ENCODE measurements around the gene ARPC2. TPM values are rescaled to one million over a fixed set of nuclear protein-coding genes. Genes with fewer than 3 reads are reported as not detected.

The ARPC2 gene
- total RNA-seq, 4 donors from 2014 or later, result 210 to 284 (median 246) TPM

DNA sequence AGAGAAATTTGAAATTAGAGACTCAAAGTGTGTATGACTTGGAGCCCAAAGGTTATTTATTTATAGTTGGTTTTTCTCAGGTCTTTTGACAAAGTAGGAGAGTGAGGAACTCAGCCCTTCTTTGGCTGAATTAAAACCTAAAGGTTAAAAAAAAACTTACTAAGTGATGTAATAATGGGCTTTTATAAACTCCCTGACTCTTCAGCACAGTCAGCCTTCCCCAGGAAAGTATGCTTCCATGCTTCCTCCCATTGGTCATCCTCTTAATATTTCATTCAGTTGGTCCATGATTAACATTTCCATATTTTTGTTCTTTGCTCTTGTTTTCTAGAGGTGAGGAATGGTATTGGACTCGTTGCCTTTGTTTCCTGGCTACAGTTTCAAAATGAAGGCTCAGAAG lies 7.2 kb downstream of the ARPC2 start:
- Histone ChIP-seq H3K36me3 (peaks cover 0 to 50% (median 0%) of the 10 kb centered on the region in 3 donors), H3K4me1 (peaks cover 0 to 65% (median 37%) of the 10 kb centered on the region in 4 donors)
- TF ChIP-seq POLR2A (IDR thresholded peaks at IDR 0.05), result no peak
- TF ChIP-seq, protein P1, sequence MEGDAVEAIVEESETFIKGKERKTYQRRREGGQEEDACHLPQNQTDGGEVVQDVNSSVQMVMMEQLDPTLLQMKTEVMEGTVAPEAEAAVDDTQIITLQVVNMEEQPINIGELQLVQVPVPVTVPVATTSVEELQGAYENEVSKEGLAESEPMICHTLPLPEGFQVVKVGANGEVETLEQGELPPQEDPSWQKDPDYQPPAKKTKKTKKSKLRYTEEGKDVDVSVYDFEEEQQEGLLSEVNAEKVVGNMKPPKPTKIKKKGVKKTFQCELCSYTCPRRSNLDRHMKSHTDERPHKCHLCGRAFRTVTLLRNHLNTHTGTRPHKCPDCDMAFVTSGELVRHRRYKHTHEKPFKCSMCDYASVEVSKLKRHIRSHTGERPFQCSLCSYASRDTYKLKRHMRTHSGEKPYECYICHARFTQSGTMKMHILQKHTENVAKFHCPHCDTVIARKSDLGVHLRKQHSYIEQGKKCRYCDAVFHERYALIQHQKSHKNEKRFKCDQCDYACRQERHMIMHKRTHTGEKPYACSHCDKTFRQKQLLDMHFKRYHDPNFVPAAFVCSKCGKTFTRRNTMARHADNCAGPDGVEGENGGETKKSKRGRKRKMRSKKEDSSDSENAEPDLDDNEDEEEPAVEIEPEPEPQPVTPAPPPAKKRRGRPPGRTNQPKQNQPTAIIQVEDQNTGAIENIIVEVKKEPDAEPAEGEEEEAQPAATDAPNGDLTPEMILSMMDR (IDR thresholded peaks at IDR 0.05), result no peak

DNA sequence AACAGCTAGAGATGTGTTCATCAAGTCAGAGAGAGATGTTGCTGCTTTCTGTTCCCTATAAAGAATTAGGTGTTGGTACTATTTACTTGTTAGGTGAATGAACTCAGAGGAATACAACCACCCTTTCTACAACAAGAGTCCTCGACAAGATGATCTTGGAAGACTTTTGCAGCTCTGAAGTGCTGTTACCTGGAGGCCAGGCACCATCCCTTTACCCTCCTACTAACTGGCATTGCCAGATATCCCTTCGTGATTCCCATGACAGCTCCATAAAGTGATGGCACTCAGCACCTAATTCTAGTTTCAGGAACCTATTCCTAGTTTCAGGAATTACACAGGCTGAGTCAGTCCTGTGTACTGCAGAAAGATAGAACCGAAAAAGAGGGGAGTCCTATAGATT lies 9.9 kb downstream of the ARPC2 start:
- Histone ChIP-seq H3K36me3 (peaks cover 0 to 56% (median 0%) of the 10 kb centered on the region in 3 donors), H3K27ac (no peak overlapping the region), H3K27me3 (no peaks in the 10 kb centered on the region), H3K4me1 (peaks cover 7 to 64% (median 24%) of the 10 kb centered on the region in 4 donors), H3K4me3 (no peak overlapping the region), H3K9me3 (no peaks in the 10 kb centered on the region)
- no peak for DNase-seq
- no peak for TF ChIP-seq POLR2A (IDR thresholded peaks at IDR 0.05)
- TF ChIP-seq, protein P1 (IDR thresholded peaks at IDR 0.05), result no peak

More for the DNA sequence above, 7.2 kb downstream of the ARPC2 start:
- no peak for DNase-seq
- Histone ChIP-seq H3K4me3 (no peak overlapping the region), H3K27me3 (no peaks in the 10 kb centered on the region), H3K9me3 (no peaks in the 10 kb centered on the region), H3K27ac (no peak overlapping the region)

DNA sequence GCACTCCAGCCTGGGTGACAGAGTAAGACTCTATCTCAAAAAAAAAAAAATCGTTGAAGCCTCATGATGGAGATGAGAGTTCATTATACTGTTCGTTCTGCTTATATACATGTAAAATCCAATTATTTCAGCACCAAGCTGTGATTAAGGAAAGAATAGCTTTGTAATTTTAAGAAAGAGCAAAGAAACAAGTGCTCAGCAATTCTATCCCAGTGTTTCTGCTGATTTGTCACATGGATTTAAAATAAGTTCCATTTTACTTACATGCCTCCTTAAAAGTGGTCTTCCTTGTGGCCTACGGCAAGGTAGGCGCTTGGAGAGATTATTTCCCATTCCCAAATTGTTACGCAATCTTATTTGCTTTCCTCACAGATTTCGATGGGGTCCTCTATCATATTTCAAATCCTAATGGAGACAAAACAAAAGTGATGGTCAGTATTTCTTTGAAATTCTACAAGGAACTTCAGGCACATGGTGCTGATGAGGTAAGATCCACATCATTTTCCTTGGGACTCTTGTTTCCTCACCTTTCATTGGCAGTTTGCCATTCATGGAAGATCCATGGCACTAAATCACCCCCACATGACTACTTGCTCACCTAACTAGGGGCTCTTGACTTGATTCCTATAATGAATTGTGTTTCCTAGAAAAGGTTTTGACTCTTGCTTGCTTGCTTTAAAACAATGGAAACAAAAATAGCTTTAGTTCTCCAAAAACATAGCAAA lies 11.5 kb downstream of the ARPC2 start:
- H3K9me3 ChIP-seq, result no peaks in the 10 kb centered on the region
- DNase-seq, result no peak
- H3K36me3 ChIP-seq, result peaks cover 0 to 71% (median 0%) of the 10 kb centered on the region in 3 donors
- peak overlapping the region; percentile 5 to 62 (median 44) for H3K27ac ChIP-seq
- TF ChIP-seq, protein P1 (IDR thresholded peaks at IDR 0.05), result no peak
- TF ChIP-seq POLR2A (IDR thresholded peaks at IDR 0.05), result no peak
- peaks cover 7 to 50% (median 15%) of the 10 kb centered on the region in 4 donors for H3K4me1 ChIP-seq
- H3K27me3 ChIP-seq, result no peaks in the 10 kb centered on the region
- no peak overlapping the region for H3K4me3 ChIP-seq

DNA sequence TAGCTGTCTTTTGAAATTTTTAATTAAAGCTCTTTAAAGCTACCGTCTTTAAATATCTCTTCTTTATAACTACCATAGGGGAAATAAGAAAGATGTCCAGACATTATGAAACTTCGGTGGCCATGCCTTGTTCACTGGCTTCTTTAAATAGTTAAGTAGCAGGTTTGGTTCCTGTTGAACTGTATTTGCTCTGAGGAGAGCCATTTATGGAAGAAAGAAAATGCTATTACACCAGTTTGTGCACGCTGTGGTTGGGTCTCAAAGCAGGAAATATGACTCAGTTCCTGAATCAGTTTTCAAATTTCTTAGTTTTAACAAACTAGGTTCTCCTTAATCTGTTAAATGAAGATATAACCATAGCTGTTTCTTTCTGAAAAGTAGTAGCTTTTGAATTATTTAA lies 12.2 kb downstream of the ARPC2 start:
- Histone ChIP-seq H3K4me1 (peaks cover 7 to 45% (median 14%) of the 10 kb centered on the region in 4 donors), H3K27ac (peak overlapping the region; percentile 41 to 62 (median 44)), H3K4me3 (peak overlapping the region in 1 of 4 donors; percentile 6), H3K36me3 (peaks cover 0 to 77% (median 0%) of the 10 kb centered on the region in 3 donors), H3K27me3 (no peaks in the 10 kb centered on the region), H3K9me3 (no peaks in the 10 kb centered on the region)
- TF ChIP-seq, protein P1 (IDR thresholded peaks at IDR 0.05), result no peak
- no peak for TF ChIP-seq POLR2A (IDR thresholded peaks at IDR 0.05)
- DNase-seq, result peak in 1 of 3 donors; percentile 32

DNA sequence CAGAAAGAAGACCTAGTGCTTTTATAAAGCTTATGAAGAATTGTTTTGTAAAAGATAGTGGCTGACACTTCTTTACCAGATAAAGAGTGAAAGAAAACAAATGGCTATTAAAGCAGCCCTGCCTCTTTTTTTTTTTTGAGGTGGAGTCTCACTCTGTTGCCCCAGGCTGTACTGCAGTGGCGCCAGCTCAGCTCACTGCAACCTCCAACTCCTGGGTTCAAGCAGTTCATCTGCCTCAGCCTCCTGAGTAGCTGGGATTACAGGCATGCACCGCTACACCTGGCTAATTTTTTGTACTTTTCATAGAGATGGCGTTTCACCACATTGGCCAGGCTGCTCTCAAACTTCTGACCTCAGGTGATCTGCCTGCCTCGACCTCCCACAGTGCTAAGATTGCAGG lies 12.9 kb downstream of the ARPC2 start:
- peak in 2 of 3 donors; percentile 61 to 62 for DNase-seq
- peak overlapping the region; percentile 41 to 79 (median 55) for H3K27ac ChIP-seq
- H3K4me3 ChIP-seq, result no peak overlapping the region
- TF ChIP-seq, protein P1 (IDR thresholded peaks at IDR 0.05), result no peak
- no peak for TF ChIP-seq POLR2A (IDR thresholded peaks at IDR 0.05)
- H3K27me3 ChIP-seq, result no peaks in the 10 kb centered on the region
- H3K4me1 ChIP-seq, result peaks cover 7 to 45% (median 14%) of the 10 kb centered on the region in 4 donors
- H3K9me3 ChIP-seq, result no peaks in the 10 kb centered on the region
- H3K36me3 ChIP-seq, result peaks cover 0 to 78% (median 0%) of the 10 kb centered on the region in 3 donors
